ENCODE results near the gene RBM15. TPM values are rescaled to one million over a fixed set of nuclear protein-coding genes. Genes with fewer than 3 reads are reported as not detected.
A peak's percentile ranks its signal among the peaks of the same experiment; 100 is the strongest.

Gene RBM15
- total RNA-seq, 1 donor from 2014 or later: 20.4 TPM

- H3K4me2 ChIP-seq (ENCODE audit: low read length): no peak overlapping the region
- no peaks in the 10 kb centered on the region for H3K27me3 ChIP-seq (ENCODE audit: insufficient read depth, low read length)
- H3K79me2 ChIP-seq (ENCODE audit: insufficient read depth, low read length): peaks cover 3% of the 10 kb centered on the region
- DNase-seq (ENCODE audit: low read depth): no peak
- peak overlapping the region; percentile 30 for H3K4me3 Mint-ChIP-seq (ENCODE audit: unreplicated experiment)
- no peak overlapping the region for H2AFZ ChIP-seq (ENCODE audit: low read depth, low read length)
- no peaks in the 10 kb centered on the region for H3K9me3 ChIP-seq (ENCODE audit: insufficient read depth, low read depth, low read length)
- FAIRE-seq: no peak
- H4K20me1 ChIP-seq (ENCODE audit: insufficient read depth, low read length): no peaks in the 10 kb centered on the region
- peaks cover 14% of the 10 kb centered on the region for H3K4me1 Mint-ChIP-seq (ENCODE audit: low read depth, unreplicated experiment)
- H3K27ac Mint-ChIP-seq (ENCODE audit: unreplicated experiment): no peak overlapping the region
- peaks cover 2% of the 10 kb centered on the region for H3K36me3 ChIP-seq (ENCODE audit: insufficient read depth, low read length)
- no peaks in the 10 kb centered on the region for H3K27me3 Mint-ChIP-seq (ENCODE audit: low read depth, unreplicated experiment)
- TF ChIP-seq EZH2 (IDR thresholded peaks at IDR 0.05; ENCODE audit: insufficient read depth, low read length): no peak
- TF ChIP-seq, protein P1, sequence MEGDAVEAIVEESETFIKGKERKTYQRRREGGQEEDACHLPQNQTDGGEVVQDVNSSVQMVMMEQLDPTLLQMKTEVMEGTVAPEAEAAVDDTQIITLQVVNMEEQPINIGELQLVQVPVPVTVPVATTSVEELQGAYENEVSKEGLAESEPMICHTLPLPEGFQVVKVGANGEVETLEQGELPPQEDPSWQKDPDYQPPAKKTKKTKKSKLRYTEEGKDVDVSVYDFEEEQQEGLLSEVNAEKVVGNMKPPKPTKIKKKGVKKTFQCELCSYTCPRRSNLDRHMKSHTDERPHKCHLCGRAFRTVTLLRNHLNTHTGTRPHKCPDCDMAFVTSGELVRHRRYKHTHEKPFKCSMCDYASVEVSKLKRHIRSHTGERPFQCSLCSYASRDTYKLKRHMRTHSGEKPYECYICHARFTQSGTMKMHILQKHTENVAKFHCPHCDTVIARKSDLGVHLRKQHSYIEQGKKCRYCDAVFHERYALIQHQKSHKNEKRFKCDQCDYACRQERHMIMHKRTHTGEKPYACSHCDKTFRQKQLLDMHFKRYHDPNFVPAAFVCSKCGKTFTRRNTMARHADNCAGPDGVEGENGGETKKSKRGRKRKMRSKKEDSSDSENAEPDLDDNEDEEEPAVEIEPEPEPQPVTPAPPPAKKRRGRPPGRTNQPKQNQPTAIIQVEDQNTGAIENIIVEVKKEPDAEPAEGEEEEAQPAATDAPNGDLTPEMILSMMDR (IDR thresholded peaks at IDR 0.05; ENCODE audit: insufficient read depth, low read depth, low read length): no peak
- peaks cover 6% of the 10 kb centered on the region for H3K4me1 ChIP-seq (ENCODE audit: insufficient read depth, low read length)
- no peak overlapping the region for H3K4me3 ChIP-seq (ENCODE audit: insufficient read depth, low read depth, low read length)
- no peak overlapping the region for H3K27ac ChIP-seq (ENCODE audit: low read depth, low read length)
- H3K36me3 Mint-ChIP-seq (ENCODE audit: low read depth, unreplicated experiment): peaks cover 3% of the 10 kb centered on the region
- no peaks in the 10 kb centered on the region for H3K9me3 Mint-ChIP-seq (ENCODE audit: unreplicated experiment)
- no peak overlapping the region for H3K9ac ChIP-seq (ENCODE audit: low read length)
Observed at GRCh38 chr1:110387048-110387754, 48.0 kb downstream of the RBM15 start.

- peaks cover 18% of the 10 kb centered on the region for H3K4me1 ChIP-seq (ENCODE audit: insufficient read depth, low read length)
- H3K36me3 Mint-ChIP-seq (ENCODE audit: low read depth, unreplicated experiment): peaks cover 4% of the 10 kb centered on the region
- H3K79me2 ChIP-seq (ENCODE audit: insufficient read depth, low read length): peaks cover 3% of the 10 kb centered on the region
- peak overlapping the region; percentile 44 for H3K4me3 ChIP-seq (ENCODE audit: insufficient read depth, low read depth, low read length)
- H3K36me3 ChIP-seq (ENCODE audit: insufficient read depth, low read length): no peaks in the 10 kb centered on the region
- no peaks in the 10 kb centered on the region for H3K27me3 Mint-ChIP-seq (ENCODE audit: low read depth, unreplicated experiment)
- peak overlapping the region; percentile 86 for H3K27ac Mint-ChIP-seq (ENCODE audit: unreplicated experiment)
- peak overlapping the region; percentile 52 for H3K27ac ChIP-seq (ENCODE audit: low read depth, low read length)
- H2AFZ ChIP-seq (ENCODE audit: low read depth, low read length): no peak overlapping the region
- peak overlapping the region; percentile 81 for H3K4me2 ChIP-seq (ENCODE audit: low read length)
- peak overlapping the region; percentile 67 for H3K9ac ChIP-seq (ENCODE audit: low read length)
- peaks cover 2% of the 10 kb centered on the region for H3K9me3 Mint-ChIP-seq (ENCODE audit: unreplicated experiment)
- no peaks in the 10 kb centered on the region for H3K27me3 ChIP-seq (ENCODE audit: insufficient read depth, low read length)
- H4K20me1 ChIP-seq (ENCODE audit: insufficient read depth, low read length): no peaks in the 10 kb centered on the region
- TF ChIP-seq, protein P1 (IDR thresholded peaks at IDR 0.05; ENCODE audit: insufficient read depth, low read depth, low read length): no peak
- TF ChIP-seq EZH2 (IDR thresholded peaks at IDR 0.05; ENCODE audit: insufficient read depth, low read length): no peak
- no peak for FAIRE-seq
- H3K4me1 Mint-ChIP-seq (ENCODE audit: low read depth, unreplicated experiment): peaks cover 26% of the 10 kb centered on the region
- H3K4me3 Mint-ChIP-seq (ENCODE audit: unreplicated experiment): peak overlapping the region; percentile 79
- DNase-seq (ENCODE audit: low read depth): peak; percentile 77
- no peaks in the 10 kb centered on the region for H3K9me3 ChIP-seq (ENCODE audit: insufficient read depth, low read depth, low read length)
Observed at GRCh38 chr1:110390096-110390495, 50.9 kb downstream of the RBM15 start.

GRCh38 chr1:110390692-110391245 lies 51.6 kb downstream of the RBM15 start, which contains the start of gene SLC16A4:
Gene SLC16A4, minus strand, starts transcription at chr1:110391026. Its CDS starts 1,703 bp downstream, at chr1:110389323.
- TF ChIP-seq, protein P1 (IDR thresholded peaks at IDR 0.05; ENCODE audit: insufficient read depth, low read depth, low read length): no peak
- no peak for TF ChIP-seq EZH2 (IDR thresholded peaks at IDR 0.05; ENCODE audit: insufficient read depth, low read length)
- H3K4me3 ChIP-seq (ENCODE audit: insufficient read depth, low read depth, low read length): peak within 1 kb of the TSS; percentile 44
- Mint-ChIP-seq H3K9me3 (ENCODE audit: unreplicated experiment) (peaks cover 2% of the 10 kb centered on the region), H3K4me1 (ENCODE audit: low read depth, unreplicated experiment) (peaks cover 26% of the 10 kb centered on the region), H3K4me3 (ENCODE audit: unreplicated experiment) (peak within 1 kb of the TSS; percentile 79), H3K36me3 (ENCODE audit: low read depth, unreplicated experiment) (peaks cover 10% of the 10 kb centered on the region), H3K27me3 (ENCODE audit: low read depth, unreplicated experiment) (no peaks in the 10 kb centered on the region), H3K27ac (ENCODE audit: unreplicated experiment) (peak within 1 kb of the TSS; percentile 86)
- FAIRE-seq (no peak), DNase-seq (ENCODE audit: low read depth) (peak; percentile 83)
- H3K36me3 ChIP-seq (ENCODE audit: insufficient read depth, low read length): no peaks in the 10 kb centered on the region
- peak within 1 kb of the TSS; percentile 52 for H3K27ac ChIP-seq (ENCODE audit: low read depth, low read length)
- peak within 1 kb of the TSS; percentile 81 for H3K4me2 ChIP-seq (ENCODE audit: low read length)
- peak within 1 kb of the TSS; percentile 21 for H2AFZ ChIP-seq (ENCODE audit: low read depth, low read length)
- peaks cover 3% of the 10 kb centered on the region for H3K79me2 ChIP-seq (ENCODE audit: insufficient read depth, low read length)
- peak within 1 kb of the TSS; percentile 67 for H3K9ac ChIP-seq (ENCODE audit: low read length)
- H3K9me3 ChIP-seq (ENCODE audit: insufficient read depth, low read depth, low read length): no peaks in the 10 kb centered on the region
- H3K27me3 ChIP-seq (ENCODE audit: insufficient read depth, low read length): no peaks in the 10 kb centered on the region
- no peaks in the 10 kb centered on the region for H4K20me1 ChIP-seq (ENCODE audit: insufficient read depth, low read length)
- H3K4me1 ChIP-seq (ENCODE audit: insufficient read depth, low read length): peaks cover 18% of the 10 kb centered on the region
